Ishikawa (cell line): ENCODE data around the gene AHSG.

Experiments
- CEBPB ChIP-seq: IDR thresholded peaks from 2 replicates; pipeline ENCODE4 v1.6.1; 2012
- CREB1 ChIP-seq: IDR thresholded peaks from 2 replicates; pipeline ENCODE4 v1.6.1; 2012; ENCODE audit warnings: low read depth
- EGR1 ChIP-seq: IDR thresholded peaks from 2 replicates; pipeline ENCODE4 v1.6.1; 2012
- EP300 ChIP-seq: IDR thresholded peaks from 2 replicates; pipeline ENCODE4 v1.6.1; 2012; ENCODE audit warnings: borderline replicate concordance
- FOXM1 ChIP-seq: IDR thresholded peaks from 2 replicates; pipeline ENCODE4 v1.6.1; 2012; ENCODE audit warnings: low read depth, borderline replicate concordance
- NFIC ChIP-seq: IDR thresholded peaks from 2 replicates; pipeline ENCODE4 v1.6.1; 2012
- RAD21 ChIP-seq: IDR thresholded peaks from 2 replicates; pipeline ENCODE4 v1.6.1; 2012; ENCODE audit warnings: low read depth
- TAF1 ChIP-seq: IDR thresholded peaks from 2 replicates; pipeline ENCODE4 v1.6.1; 2012; ENCODE audit warnings: low read depth, mild to moderate bottlenecking
- TCF12 ChIP-seq: IDR thresholded peaks from 2 replicates; pipeline ENCODE4 v1.6.1; 2012; ENCODE audit warnings: low read depth
- TEAD4 ChIP-seq: IDR thresholded peaks from 2 replicates; pipeline ENCODE4 v1.6.1; 2012
- YY1 ChIP-seq: IDR thresholded peaks from 2 replicates; pipeline ENCODE4 v1.6.1; 2012; ENCODE audit warnings: low read depth
- ZBTB7A ChIP-seq: IDR thresholded peaks from 2 replicates; pipeline ENCODE4 v1.6.1; 2012; ENCODE audit warnings: low read depth
- TF ChIP-seq, protein P1 (sequence below): IDR thresholded peaks from 2 replicates; pipeline ENCODE4 v1.6.1; 2012; ENCODE audit warnings: low read depth, mild to moderate bottlenecking
- TF ChIP-seq, protein P2 (sequence below): IDR thresholded peaks from 2 replicates; pipeline ENCODE4 v1.6.1; 2012
- TF ChIP-seq, protein P3 (sequence below): IDR thresholded peaks from 2 replicates; pipeline ENCODE4 v1.6.1; 2012

AHSG gene

DNA sequence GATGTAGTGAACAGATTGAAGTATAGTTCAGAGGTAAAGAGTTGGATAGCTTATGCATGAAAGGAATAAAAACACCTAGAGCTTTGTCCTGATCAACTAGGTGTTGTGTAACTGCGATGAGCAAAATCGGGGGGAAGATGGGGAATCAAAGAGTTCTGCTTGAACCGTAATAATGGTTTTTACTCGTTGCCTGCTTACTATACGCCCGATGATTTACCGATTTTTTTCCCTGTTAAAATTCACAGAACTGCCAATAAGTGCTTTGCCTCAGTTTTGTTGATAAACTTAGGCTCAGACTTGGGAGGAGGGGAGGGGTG is 43.1 kb upstream of the AHSG start:
- TF ChIP-seq ZBTB7A (0 out of 2 replicates have a peak, but pooled peaks have one; percentile 49), CREB1 (no peak)

DNA sequence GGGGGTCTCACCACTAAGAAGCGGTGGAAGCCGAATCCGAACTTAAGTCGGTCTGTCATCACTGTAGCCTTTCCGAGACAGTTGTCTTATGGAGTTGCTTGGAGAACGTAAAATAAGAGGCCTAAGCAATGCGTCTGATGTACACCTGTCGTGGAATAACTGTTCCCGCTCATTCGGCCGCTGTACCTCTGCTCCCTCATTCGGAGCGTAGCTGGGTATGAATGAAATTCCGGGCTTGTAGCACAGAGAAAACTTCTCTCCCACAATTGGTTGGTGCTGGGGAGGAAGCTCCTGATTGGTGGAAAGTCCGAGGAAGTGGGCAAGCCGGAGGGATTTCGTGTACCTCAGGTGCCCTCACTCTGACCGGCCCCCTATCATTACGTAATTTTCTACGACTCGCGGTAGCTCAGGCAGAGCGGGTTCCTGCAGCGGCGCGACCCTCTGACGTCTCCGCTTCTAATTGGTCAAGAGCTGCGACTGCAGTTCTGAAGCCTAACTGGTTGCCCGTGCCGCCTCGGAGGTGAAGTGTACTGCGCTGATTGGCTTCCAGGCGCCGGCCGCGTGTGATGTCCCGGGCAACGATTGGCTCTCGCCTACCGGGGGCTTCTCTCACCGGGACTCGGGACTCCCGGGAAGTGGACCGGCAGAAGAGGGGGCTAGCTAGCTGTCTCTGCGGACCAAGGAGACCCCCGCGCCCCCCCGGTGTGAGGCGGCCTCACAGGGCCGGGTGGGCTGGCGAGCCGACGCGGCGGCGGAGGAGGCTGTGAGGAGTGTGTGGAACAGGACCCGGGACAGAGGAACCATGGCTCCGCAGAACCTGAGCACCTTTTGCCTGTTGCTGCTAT is 42.5 kb upstream of the AHSG start, which contains the start of gene DNAJB11:
Gene DNAJB11, plus strand, starts transcription at position 625 of the 845 bp plus-strand sequence. Its CDS starts 178 bp downstream, at position 803.
- TF ChIP-seq TCF12, result peak; percentile 27; the same call in 1 of the 2 replicates
- no peak for TF ChIP-seq EGR1
- TF ChIP-seq RAD21, result no peak
- TF ChIP-seq ZBTB7A, result no peak; the same call in 1 of the 2 replicates
- TF ChIP-seq, protein P1, sequence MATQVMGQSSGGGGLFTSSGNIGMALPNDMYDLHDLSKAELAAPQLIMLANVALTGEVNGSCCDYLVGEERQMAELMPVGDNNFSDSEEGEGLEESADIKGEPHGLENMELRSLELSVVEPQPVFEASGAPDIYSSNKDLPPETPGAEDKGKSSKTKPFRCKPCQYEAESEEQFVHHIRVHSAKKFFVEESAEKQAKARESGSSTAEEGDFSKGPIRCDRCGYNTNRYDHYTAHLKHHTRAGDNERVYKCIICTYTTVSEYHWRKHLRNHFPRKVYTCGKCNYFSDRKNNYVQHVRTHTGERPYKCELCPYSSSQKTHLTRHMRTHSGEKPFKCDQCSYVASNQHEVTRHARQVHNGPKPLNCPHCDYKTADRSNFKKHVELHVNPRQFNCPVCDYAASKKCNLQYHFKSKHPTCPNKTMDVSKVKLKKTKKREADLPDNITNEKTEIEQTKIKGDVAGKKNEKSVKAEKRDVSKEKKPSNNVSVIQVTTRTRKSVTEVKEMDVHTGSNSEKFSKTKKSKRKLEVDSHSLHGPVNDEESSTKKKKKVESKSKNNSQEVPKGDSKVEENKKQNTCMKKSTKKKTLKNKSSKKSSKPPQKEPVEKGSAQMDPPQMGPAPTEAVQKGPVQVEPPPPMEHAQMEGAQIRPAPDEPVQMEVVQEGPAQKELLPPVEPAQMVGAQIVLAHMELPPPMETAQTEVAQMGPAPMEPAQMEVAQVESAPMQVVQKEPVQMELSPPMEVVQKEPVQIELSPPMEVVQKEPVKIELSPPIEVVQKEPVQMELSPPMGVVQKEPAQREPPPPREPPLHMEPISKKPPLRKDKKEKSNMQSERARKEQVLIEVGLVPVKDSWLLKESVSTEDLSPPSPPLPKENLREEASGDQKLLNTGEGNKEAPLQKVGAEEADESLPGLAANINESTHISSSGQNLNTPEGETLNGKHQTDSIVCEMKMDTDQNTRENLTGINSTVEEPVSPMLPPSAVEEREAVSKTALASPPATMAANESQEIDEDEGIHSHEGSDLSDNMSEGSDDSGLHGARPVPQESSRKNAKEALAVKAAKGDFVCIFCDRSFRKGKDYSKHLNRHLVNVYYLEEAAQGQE, result no peak
- no peak for TF ChIP-seq NFIC
- TF ChIP-seq CEBPB, result peak; percentile 89
- peak; percentile 91 for TF ChIP-seq TAF1
- peak; percentile 89 for TF ChIP-seq TEAD4
- TF ChIP-seq EP300, result no peak; the same call in 1 of the 2 replicates
- TF ChIP-seq, protein P2, sequence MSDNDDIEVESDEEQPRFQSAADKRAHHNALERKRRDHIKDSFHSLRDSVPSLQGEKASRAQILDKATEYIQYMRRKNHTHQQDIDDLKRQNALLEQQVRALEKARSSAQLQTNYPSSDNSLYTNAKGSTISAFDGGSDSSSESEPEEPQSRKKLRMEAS, result peak; percentile 76; the same call in 1 of the 2 replicates
- peak; percentile 98 for TF ChIP-seq CREB1
- TF ChIP-seq FOXM1, result peak; percentile 81
- TF ChIP-seq YY1, result 0 out of 2 replicates have a peak, but pooled peaks have one; percentile 55
- TF ChIP-seq, protein P3, sequence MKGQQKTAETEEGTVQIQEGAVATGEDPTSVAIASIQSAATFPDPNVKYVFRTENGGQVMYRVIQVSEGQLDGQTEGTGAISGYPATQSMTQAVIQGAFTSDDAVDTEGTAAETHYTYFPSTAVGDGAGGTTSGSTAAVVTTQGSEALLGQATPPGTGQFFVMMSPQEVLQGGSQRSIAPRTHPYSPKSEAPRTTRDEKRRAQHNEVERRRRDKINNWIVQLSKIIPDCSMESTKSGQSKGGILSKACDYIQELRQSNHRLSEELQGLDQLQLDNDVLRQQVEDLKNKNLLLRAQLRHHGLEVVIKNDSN, result peak; percentile 54

DNA sequence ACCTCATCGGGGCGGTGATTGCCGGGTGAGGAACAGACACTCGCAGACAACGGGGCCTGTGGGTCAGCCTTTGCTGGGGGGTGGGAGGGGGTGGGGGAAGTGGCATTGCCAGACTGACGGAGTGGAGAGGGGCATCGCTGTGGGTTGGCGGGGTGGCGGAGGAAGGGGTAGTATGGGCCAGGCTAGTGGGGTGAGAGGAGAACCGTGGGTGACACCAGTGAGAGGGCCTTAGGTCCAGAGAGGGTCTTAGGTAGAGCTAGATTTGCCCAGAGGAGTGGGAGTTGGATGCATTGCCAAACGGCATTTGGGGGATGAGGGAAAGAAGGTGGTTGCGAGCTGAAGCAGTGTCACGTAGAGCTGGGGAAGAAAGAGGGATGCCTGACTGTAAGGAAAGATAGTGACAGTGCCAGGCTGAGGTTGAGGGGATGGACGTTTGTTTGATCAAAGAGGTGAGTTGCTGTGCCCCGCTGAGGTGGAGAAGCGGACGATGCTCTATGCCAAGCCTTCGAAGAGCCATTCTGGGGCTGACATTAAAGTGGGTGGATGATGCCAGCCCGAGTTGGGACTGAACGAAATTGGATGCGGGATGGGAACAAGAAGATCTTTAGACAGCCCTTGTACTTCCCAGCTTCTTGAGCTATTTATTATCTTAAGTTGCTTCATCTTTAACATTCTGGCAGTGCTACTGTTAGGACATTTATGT is 41.8 kb upstream of the AHSG start:
- TF ChIP-seq TAF1 (no peak), EGR1 (no peak)

DNA sequence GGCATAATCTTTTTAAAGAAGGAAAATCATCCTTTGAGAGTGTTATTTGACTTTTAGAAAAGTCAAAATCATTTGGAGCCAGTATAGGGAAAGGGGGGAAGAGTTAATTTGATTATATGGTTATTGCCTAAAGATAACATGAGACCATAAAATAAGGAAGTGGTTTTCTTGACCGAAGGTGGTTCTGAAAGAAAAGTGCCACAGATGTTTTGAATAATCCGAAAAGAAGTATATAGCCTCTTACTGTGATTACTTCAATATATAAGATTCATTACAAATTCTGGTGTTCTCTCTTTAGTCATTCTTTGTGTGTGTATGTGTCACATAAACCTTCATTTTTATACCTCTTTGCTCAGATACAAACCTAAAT is 41.2 kb upstream of the AHSG start:
- TF ChIP-seq CEBPB (no peak), EP300 (no peak), TEAD4 (no peak)
- TF ChIP-seq, protein P2, result no peak

DNA sequence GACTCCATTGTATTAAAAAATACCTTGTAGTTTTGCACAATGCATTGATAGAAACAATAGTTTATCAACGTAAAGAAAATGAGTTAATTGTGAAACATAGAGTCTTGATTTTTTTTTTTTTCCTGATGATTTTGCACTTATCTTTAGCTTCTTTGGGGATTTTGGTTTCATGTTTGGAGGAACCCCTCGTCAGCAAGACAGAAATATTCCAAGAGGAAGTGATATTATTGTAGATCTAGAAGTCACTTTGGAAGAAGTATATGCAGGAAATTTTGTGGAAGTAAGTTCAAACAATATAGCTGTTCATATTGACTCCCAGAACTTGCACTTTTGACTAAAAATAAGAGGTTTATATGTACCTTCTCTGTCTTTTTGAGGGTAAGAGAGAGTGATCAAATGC is 35.3 kb upstream of the AHSG start:
- TF ChIP-seq TEAD4 (no peak), YY1 (no peak), RAD21 (no peak), EP300 (no peak), CEBPB (no peak), TCF12 (no peak), ZBTB7A (no peak), CREB1 (no peak), FOXM1 (no peak), TAF1 (no peak), EGR1 (no peak), NFIC (no peak)
- TF ChIP-seq, protein P3, result no peak
- TF ChIP-seq, protein P1, result no peak
- TF ChIP-seq, protein P2, result no peak

DNA sequence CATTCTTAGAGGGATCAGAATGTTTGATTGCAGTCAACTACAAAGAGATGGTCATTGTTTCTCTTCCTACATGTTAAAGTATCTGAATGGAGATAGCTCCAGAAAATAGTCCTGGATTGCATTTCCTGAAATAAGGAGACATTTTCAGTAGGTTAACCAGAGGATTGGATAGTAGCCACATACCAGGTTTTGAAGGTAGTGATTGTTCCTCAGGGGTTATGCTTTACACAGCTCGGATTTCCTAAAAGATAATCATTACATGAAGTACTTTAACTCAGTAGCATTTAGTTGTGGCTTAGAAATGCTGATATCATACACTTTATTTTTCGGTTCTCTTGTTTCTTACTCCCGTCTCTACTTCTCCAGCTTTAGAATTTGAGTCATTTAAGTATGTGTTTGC is 32.1 kb upstream of the AHSG start:
- no peak for TF ChIP-seq TAF1
- no peak for TF ChIP-seq CEBPB
- TF ChIP-seq TEAD4, result no peak
- TF ChIP-seq, protein P3, result no peak
- TF ChIP-seq, protein P2, result no peak
- TF ChIP-seq CREB1, result no peak
- TF ChIP-seq FOXM1, result no peak
